NCI-H510A (cell line): Measurements from ENCODE around the gene TEX29.

Experiments used
- DNase-seq: peaks from one replicate; lab custom pipeline; 2025; lab: John Stamatoyannopoulos, UW

Gene TEX29

DNA sequence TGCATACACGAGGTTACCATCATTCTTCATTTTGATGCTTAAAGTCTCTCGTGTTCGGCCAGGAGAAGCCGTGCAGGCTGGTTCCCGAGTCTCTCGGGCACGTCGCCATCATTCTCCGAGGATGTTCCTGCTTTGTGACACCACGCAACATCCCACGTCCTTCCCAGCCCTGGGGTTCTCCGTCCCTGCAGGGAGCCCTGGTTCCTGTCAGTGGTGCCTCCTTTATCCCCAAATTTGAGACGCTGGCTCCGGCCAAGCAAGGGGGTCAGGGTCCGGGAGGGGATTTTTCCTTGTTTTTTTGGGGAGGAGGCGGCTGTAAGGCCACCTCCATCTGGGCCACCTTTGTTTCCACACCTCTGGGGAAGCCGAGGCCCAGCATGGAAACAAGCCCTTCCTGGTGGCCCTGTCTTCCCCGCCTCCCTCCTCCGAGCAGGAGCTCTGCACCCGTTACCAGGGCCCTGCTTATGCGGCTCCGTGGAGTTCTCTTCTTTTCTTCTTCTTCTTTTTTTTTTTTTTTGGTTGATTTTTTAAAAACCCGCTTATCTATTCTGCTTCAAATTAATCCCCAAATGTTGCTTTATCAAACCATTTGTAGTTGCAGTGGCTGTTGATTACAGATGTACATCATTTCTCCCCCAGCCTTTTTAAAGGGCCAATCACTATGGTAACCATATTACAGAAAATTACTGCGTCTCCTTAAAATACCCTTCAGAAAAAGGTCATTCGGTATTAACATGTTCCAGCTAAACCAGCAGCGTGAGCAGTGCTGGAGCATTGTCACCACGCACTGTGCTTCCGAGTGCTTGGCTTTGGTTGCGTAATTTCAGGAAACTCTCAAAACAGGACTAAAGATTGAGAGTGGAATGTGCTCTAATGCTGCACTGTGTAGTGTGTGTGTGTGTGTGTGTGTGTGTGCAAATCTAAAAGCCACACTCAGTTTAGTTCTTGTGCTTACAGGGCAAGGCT is 50.4 kb downstream of the TEX29 start:
- no peak for DNase-seq

DNA sequence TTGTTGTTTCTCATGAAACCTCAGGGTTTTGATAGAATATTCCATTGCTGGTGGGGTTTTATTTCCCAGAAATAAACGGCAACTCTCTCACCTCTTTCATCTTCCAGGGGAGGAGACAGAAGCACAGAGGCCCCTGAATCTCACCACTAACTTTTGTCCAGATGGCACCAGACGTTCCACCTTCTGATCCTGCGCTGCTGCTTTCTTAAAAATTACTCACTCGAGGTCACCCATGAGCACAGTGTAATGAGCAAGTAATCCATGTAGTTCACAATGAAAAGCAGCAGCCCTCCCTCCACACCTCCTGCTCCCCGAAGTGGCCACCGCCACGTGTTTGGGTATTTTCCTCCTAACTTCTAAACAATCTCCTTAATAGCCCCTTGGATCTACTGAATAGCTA is 51.3 kb downstream of the TEX29 start:
- DNase-seq = no peak

DNA sequence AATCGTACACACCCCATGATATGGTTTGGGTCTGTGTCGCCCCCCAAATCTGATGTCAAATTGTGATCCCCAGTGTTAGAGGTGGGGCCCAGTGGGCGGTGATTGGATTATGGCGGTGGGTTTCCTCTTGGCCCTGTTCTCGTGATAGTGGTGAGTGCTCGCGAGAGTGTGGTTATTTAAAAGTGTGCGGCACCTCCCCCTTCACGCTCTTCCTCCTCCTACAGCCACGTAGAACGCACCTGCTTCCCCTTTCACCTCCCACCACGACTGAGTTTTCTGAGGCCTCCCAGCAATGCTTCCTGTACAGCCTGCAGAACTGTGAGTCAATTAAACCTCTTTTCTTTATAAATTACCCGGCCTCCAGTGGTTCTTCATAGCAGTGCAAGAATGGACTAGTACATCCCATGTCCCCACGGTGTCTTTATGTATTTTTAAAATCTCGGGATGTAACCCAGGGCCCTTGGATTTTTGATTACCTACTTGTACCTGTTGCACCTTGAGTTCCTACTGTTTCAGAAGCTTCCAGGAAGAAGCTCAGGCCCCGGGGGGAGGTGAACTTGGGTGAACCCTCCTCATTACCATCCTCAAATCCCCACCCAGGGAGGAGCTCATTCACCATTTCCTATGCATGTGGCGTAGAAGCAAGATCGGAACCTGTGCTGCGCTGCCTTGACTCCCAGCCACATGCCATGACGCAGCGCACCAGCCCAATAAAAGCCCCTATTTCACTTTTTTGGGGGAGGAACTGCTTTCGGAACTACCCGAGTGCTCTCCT is 52.4 kb downstream of the TEX29 start:
- DNase-seq = no peak

DNA sequence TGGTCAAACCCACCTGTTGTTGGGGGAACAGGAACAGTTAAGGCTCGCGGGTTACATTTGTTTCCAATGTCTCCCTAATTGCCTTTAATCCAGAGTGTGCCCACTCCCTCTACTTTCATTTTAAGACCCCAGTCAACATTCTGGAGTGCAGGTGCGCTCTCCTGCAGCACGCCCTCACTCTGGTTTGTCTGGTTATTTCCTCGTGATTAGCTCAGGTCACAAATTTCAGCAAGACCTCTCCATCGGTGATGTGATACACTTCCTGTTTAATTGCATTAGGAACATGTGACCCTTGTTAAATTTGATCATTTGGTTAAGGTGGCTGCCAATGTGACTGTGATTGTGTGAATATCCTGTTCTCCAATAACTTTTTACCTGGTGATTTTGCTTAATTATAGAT is 53.0 kb downstream of the TEX29 start:
- no peak for DNase-seq

DNA sequence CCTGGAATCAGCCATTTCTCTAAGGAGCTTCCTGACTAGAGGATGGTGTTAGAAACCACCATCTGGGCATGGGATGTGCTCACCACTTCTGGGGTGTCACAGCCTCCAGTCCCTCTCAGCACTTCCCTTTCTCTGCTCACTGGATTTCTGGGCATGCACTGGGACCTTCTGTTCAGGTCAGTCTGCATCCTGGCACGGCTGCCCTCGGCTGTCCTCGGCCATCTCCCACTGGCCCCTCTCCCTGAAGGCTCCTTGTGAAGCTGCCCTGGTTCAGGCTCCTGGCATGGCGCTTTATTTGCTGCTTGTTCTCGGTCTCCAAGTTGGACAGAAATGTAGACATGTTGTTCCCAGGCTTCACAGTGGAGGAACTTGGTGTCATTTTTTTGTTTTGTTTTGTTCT is 60.0 kb downstream of the TEX29 start:
- DNase-seq = no peak

DNA sequence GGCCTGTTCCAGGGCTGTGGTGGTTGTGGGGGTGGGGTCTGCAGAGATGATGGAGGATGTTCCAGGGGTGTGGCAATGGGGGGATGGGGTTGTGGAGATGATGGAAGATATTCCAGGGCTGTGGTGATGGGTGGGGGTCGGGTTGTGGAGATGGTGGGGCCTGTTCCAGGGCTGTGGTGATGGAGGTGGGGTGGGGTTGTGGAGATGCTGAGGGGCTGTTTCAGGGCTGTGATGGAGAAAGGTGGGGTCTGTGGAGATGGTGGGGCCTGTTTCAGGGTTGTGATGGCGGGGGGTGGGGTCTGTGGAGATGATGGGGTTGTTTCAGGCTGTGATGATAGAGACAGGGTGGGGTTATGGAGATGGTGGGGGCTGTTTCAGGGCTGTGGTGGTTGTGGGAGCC is 62.0 kb downstream of the TEX29 start:
- DNase-seq = no peak

DNA sequence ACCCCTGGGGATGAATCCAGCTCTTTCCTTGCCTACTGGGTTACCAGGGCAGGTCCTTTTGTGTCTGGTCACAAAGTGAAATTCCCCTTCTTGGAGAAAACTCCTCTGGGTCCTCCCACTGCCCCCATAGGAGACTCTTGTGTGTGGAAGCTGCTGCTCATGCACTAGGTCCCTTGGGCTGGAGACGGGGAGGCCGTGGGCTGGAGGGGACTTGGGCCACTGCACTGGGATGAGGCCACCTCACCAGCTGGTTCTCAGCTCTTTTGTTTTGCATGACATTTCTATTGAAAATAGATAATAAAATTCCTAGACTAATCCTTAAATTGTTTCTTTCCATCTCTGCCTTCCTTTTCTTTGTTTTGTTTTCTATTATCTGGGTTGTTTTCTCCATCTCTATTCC is 62.4 kb downstream of the TEX29 start:
- DNase-seq = no peak

DNA sequence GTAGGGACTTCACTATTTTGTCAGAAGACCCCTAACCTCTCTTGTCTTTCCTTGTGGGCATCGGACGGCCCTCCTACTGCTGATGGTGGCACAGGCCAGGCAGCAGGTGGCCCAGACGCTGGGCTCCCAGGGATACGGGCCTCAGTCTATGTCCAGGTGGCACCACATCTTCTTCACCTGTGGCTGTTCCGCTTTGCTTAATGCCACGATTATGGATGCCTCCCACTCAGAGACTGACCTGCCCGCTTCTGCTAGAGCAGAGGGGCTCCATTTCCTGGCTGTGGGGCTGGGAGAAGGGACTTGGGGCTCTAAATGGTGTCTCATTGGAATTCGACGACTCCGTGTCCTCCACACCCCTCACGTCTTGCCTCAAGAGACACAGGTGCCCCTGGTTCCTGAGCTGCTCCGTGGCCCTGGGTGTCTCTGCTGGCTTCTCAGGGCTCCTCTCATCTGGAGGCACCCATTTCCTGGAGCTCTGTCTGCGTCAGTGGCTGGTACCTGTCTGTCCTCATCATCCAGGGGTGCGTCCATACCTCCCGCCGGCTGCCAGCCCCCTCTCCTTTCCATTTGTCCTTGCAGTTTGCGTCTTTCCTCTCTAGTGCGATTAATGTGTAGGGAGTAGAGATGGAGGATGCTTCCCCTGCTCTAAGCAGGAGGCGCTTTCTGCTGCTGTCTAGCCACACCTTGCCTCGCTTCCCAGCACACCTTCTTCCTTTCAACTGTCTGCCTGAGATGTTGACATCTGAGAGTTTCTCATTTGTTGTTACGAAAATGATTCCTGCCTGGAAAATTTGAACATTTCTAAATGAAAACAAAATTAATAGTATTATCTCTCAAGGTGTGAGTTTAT is 63.4 kb downstream of the TEX29 start:
- DNase-seq = no peak

DNA sequence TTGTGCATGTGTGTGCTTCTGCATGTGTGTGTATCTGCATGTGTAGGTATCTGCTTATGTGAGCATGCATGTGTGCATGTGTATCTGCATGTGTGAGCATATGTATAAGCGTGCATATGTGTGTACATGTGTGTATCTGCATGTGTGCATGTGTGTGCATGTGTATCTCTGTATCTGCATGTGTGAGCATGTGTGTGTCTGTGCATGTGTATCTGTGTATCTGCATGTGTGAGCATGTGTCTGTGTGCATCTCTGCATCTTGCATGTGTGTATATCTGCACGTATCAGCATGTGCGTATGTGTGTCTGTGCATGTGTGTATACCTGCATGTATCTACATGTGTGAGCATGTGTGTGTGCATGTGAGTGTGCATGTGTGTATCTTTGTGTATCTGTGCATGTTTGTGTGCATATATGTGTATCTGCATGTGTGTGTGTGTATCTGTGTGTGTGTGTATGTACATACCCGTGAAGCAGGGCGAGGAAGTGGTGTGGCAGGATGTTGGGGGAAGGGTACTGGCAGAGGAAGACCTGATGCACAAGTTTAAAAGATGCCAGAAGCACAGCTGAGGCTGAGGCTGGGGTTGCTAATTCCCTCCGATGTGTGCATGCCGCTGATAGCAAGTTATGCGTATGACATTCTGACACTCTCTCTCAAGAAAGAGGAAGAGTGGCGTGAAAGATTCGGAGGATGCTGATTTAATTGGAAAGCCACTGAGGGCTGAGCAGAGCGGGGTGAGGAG is 64.2 kb downstream of the TEX29 start:
- DNase-seq = no peak

DNA sequence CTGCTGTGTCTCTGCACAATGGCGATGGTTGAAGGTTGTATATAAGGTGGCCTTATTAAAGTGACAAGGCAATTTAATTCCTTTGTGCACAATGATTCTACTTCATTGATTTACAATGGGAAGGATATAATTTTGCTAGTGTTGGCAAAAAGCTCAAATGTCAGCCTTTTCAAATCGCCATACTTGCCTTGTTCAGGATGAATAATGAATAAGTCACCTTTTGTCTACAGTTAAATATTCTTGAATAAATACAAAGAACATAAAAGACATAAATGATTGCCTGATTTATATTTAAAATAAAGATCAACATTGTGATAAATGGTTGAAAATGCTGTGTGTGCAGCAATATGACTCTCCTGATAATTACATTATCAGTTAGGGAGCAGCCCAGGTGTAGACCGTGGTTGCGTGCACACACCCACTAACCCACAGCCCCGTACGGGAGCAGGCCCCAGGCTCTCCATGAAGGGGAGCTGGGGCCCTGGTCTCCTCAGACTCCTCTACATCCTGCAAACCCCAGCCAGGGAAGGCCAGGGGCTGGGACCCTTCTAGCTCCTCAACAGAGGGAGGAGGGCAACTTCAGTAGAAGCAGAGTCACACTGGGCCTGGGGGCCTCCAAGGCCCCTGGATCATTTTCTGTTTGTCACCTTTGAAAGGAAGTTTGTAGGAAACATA is 64.9 kb downstream of the TEX29 start:
- DNase-seq = no peak

DNA sequence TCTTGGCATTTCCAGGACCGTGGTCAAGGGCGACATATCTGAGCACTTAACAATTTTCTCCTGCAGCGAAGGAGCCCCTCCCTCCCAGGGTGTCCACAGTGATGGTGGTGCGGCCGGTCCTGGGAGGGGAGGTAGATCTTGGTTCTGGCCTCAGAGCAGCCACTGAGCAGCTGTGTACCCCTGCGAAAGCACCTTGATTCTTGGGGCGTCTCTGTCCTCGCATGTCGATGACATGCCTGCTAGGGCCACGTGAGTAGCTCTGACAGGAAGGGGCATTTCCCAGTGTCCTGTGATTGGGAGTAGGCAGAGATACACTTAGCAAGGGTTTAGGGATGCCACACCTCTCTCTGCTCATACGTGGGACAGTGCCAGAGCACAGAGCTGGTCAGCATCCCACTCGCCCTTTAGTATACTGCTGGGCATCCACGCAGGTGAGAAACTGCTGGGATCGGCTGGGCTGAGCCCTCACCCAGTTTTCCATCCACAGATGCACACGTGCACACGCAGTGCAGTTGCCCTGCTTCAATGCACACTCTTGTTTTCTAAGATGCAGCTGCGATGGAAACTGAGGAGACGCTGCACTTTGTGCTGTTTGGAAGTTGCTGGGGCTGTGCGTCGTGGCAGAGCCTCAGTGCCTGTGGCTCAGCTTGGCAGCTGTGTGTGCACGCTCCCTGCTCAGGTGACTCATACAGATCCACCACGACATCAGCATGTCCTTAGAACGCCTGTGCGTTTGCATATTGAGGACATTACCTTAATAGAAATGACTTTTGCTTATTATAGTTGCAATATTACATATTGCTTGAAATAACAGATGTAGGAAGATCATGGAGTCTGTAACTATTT is 66.8 kb downstream of the TEX29 start:
- no peak for DNase-seq

DNA sequence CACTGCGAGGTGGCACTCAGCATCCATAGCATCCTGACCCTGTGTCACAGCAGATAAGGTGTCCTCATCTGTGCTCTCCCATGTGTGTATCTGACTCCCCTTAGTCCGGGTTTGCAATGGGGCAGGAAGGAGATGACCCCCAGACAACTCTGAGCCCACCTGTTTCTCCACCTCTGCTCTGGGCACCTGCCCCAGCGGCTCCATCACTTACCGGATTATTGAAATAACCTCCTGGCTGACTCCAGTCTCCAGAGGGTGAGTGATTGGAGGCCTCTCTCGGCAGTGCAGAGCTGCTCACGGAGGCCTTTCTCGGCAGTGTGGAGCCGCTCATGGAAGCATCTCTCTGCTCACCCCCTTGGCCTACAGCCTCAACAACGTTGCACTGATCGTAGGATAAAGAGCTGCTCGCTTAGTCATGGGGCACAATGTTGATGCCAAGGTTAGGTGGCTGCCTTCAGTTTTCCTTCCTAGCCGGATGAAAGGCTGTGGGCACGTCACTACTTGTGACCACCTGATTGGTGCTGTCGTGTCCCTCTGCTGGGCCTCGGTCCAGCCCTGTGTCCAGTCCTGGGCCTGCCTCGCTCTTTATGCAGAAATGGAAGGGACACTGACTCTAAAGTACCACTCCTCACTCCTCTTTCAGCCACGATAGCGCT is 67.6 kb downstream of the TEX29 start:
- DNase-seq = no peak

DNA sequence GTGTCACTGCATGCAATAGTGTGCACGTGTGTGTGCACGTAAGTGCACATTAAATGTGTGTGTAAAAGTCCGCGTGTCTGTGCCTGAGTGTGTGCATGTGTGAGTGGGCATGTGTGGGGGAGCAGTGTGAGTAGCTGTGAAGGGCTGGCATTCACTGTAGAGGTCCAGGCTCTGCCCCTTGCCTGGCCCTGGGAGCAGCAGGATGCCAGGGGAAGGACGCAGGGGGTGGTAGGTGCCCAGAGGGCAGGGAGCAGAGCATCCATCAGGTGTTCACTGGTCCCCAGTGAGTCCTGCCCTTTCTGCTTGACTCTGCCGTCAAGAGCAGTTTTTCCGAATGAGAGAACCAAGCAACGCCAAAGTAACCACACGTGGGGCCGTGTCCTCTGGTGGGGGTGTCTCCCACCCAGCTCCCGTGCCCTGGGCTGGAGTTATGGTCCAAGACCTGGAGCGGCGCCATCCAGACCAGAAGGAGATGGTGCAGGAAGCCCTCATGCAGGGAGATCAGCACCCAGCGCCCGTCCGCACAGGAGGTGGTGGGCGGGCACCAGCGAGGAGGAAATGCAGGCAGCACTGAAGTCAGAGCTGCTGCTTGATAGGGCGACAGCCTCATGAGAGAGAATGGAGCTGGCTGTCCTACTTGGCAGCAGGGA is 68.5 kb downstream of the TEX29 start:
- DNase-seq = no peak

DNA sequence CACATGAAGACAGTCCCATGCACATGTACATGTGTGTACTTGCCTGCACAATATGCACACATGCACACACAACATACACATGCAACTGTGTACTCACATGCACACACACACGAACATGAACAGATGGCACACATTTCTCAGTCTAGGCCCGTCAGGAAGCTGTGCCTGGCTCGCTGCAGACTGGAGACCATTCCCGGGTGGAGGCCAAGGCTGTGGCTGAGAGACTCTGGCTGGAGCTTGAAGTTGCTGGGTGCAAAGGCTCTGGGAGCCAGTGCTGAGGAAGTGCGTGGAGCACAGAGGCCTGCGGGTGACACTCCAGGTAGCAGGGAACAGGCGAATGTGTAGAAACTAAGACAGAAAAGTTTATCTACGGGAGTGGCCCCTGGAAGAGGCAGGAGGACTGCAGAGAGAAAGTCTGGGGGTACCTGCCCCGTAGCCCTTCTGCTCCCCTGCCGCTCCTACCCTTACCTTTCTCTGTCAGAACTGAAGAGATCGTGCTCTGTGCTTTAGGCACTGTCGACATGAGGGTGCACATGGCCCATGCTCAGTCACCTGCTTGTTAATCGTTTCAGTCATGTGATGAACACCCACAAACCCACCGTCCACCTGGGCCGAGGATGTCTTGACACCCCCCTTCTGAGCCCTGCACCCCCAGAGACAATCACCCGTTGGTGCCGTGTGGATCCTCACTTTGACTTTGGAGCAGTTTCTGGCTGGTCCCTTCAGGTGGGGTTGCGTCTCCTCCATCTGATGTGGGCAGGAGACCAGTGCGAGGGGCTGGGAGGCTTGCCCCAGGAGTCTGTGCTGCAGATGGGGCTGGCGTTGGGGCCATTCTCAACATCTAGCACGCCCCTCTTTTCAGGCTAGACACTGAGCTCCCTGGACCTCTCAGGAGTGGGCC is 69.4 kb downstream of the TEX29 start:
- no peak for DNase-seq

DNA sequence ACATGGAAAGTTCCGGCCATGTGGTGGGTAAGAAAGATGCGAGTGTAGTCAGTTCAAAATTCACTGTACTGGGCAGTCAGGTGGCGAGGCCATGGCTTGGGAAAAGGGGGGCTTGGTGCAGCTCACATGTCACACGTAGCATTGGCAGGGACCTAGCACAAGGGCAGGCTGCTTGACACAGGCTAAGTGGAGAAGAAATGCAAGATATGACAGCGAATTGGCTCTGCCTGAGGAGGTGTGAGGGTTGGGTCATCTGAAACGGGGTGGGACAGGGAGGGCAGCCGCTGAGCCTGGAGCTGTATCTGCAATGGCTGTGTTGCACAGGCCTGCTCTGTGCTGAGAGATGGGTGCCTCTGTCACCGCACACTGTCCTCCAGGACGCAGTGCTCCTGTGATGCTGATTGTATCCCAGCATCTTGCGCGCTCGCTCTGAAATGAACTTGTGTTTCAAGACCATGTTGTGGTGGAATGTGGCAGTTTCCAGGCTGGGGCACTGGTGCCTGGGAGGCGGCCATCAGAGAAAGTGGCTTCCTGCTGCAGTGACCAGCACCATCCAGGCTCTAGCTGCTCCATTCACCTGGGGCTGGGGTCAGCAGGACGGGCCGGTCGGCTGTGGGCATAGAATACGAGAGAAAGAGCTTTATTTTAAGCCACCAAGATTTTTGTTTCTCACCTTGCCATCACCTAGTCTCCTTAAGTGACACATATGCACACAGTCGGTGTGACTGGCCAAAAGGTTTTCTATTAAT is 70.3 kb downstream of the TEX29 start:
- DNase-seq = no peak

DNA sequence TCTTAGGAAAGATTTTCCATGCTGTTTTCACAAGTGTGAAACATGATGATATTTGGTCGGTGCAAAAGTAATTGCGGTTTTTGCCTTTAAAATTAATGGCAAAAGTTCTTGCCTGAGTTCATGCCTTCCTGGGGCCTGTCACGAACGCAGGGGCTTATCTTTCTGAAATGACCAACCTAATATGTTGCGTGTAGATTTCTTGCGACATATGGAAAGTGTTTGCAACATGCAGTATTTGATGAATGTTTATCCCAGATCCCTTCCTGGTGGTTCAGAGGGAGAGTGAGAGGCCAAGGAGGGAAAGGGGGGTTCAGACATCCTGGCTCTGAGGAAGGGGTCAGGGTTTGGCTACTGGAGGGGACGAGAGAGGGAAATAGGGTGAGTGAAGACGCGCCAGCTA is 72.0 kb downstream of the TEX29 start:
- DNase-seq = no peak

DNA sequence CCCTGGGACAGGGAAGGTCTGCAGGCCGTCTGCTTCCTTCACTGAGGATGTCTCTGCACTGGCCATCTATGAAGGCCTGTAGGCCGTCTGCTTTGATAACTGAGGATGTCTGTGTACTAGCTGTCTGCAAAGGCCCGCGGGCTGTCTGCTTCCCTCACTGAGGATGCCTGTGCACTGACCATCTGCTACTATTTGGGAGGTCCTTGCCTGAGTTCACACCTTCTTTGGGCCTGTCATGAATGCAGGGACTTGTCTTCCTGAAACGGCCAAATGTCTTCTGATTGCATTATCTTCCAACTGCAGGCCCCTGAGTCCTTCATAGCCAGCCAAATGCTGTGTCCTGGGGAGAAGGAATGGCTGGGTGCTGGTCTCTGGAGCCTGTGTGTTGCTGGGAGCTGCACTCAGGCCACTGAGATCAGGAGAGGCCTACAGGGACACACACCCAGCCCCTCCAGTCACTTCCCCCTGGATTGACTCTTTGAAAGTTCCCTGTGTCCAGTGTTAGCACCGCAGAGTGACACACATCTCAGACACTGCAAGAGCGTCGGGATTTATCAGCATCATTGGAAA is 72.9 kb downstream of the TEX29 start:
- no peak for DNase-seq
